Activated T-helper 1 cell treated with Interleukin-2 at 50 U/mL for 16 hours (primary cell): ENCODE measurements around the gene DNAH3.

Experiments
- DNase-seq: peaks from one replicate; pipeline ENCODE4 v3.0.0-alpha.2; 2020; ENCODE audit warnings: low read depth

Gene DNAH3

DNA sequence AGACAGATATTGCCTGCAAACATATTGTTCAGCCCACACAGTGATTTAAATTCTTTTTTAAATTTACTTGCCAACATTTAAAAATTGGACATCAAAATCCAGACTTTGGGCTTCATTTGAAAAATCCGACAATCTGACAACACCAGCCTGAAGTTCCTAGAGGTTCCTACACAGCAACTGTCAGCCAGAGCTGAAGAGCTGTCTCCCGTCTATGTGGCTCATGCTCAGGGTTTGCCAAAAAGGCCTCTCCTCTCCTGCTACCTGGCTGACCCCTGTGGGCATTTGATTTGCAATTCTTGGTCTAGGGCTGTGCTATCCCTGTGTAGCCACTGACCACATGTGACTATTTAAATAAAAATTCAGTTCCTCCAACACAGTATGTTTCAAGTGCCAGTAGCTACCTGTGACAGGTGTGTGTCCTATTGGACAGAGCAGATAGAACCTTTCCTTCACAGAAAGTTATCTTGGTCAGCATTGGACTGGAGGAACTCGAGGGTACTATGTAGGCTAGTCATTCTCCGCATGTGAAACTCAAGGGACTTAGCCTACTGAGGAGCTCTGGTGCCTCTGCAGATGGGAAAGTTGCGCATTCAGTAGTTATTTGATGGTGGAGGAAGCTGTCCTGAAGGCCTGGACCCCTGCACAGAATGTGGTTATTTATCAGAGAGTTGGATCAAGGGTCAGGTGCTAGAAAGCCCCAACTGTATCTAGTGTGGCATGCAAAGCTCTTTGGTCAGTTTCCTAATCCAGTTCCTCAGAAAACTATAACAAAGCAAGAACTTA is 247.3 kb downstream of the DNAH3 start:
- DNase-seq: no peak

DNA sequence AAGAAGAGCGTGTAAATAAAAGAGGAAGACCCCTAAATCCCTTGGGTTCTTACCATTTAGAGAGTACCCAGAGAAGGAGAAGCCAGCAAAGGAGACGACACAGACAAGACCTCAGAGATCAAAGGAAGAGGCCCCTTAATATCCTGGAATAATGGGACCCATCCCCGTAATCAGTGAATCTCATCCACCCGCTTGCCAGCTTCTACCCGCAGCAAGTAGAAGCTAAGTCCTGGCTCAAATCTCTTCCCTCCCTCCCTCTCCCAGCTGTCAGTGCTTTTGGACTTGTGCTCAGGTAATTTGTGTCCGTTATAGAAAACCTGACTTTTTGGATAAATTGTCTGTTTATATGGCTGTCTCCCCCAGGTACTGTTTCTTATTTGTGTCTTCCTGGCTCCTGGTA is 248.2 kb downstream of the DNAH3 start:
- no peak for DNase-seq

DNA sequence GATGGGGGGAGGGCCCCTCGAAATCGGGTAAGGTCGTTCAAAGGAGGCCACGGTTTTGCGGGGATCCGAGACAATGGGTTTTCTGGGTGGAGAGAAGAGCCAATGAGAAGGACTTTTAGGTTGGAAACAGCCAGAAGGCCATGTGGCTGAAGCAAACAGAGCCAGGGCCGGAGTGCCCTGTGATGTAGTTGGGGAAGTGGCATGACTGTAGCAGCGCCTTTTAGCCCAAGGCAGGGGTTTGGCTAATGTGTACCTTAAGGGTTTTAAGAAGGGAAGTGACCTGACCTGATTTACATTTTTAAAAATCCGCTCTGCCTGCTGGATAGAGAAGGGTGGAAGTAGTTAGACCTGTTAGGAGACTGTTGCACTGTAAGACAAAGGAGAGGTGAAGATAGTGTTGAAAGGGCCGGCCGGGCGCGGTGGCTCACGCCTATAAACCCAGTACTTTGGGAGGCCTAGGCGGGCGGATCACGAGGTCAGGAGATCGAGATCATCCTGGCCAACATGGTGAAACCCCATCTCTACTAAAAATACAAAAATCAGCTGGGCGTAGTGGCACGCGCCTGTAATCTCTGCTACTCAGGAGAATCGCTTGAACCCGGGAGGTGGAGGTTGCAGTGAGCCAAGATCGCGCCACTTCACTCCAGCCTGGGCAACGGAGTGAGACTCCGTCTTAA is 249.1 kb downstream of the DNAH3 start:
- no peak for DNase-seq

DNA sequence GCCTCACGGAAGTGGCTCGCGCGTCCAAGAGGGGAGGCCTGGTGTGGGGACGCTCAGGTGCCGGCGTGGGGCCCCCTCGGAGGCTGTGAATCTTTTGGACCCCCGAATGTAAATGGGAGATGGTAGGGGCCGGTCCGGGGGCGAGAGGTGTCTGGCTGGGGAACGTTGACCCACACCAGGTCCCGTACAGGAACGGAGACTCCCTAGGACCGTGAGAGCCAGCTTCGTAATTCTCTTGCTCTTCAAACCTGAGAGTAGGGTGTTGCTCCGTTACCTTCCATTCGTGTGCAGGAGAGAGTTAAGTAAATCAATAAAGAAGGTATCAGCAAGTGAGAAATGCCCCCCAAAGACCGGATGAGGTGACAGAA is 249.6 kb downstream of the DNAH3 start:
- DNase-seq: no peak

DNA sequence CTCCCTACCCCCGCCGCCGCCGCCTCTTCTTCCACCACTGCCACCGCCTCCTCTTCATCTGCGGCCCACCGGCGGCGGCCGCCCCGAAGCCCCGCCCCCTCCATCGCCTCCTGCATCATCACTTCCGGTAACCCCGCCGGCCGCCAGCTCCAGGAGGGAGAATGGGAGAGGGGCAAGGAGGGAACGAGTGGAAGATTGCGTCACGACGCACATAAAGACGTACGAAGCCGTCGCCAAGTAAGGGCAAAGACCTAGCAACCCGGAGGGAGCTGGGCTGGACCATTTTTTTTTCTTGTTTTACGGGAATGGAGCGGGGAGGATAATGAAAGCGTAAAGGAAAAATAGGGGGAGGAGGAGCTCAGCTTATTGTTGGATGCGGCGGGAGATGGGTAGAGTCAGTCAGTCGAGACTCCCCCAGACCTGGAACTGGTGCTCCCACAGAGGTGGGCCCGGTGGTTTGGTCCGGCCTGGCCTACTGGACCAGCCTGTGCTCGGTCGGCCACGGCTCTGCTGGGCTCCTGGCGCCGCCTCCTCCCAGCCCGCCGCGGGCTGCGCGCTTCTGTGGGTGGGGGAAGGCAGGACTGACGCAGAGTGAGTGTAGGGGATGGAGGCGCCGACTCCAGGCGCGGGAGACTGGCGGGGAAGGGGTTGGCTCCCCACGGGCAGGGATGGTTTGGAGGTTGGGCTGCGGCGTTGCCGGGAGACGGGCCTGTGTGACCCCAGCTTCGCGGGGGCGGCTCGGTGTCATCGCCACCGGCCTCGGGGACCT is 250.2 kb downstream of the DNAH3 start, which contains the start of the genes DCUN1D3 and LYRM1:
Gene DCUN1D3 (minus strand): TSS at position 60 of the 769 bp plus-strand sequence. CDS start 37,820 bp downstream, outside the sequence.
Gene LYRM1 (plus strand): TSS at position 473 of the 769 bp plus-strand sequence. CDS start 14,785 bp downstream, outside the sequence.
- peak; percentile 71 for DNase-seq

DNA sequence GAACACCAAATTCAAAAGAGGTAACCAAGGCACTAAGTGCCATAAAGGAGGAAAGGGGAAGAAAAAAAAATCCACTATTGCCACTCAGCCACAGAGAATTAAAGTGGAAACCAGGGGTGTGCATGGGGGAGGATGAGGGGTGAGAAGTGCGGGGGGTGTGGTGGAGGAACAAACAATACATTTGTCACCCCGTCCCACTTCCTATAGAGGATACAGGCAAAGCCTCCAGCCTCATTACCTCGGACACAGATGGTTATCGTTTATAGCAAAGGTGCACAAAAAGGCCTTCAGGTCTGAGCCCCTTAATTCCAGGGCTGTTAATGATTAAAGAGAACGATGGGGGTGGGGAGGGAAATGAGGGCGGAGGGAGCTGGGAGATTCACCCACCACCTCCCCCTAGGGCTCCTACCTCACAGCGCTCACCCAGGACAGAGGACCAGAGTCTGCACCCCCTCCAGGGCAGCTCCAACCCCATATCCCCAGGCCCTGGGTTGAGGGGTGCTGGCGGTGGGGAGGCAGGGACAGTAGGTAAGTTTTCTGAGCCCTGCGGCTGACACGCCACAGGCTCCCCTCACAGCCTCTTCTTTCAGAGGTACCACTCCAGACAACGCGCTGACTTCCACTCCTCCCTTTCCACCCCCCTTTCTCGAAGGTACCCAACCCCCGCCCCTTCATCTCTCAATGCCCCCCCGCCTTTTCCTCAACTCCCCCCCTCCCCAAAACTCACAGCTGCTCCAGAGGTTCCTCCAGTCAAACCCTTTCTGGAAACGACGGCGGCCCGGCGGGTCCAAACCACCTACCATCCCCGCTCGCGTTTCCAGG is 251.0 kb downstream of the DNAH3 start:
- no peak for DNase-seq

DNA sequence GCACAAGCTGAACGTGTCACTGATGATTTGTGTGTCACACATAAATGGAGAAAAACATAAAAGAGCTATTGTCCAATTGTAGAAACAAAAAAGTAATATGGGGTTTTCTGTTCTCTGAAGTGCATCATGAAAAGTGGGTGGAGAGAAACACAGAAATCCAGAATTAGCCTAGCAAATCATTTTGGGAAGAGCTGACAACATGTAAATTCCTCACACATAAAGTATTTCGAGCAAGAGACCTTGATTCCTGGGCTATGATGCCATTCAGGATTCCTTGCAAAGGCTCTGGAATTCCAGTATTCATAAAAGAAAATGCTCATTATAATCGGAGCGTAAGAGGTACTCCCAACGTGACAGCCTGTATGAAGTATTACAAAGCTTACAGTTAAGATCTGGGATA is 251.6 kb downstream of the DNAH3 start:
- no peak for DNase-seq

DNA sequence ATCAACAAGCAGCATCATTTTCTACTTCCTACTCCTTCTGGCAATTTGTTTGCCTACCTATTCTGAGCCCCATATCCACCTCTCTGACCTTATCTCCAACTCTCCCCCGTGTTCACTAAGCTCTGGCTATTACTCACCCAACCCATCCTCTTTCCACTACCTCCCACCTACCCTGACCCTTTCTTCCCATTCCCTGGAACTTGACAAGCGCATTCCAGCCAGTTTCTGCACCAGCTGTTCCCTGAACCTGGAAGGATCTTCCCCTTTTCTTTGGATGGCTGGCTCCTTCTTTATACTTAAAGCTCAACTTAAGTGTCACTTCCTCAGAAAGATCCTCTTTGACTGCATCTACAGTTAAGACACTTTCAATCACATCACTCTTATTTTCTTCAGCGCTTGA is 252.7 kb downstream of the DNAH3 start:
- no peak for DNase-seq

DNA sequence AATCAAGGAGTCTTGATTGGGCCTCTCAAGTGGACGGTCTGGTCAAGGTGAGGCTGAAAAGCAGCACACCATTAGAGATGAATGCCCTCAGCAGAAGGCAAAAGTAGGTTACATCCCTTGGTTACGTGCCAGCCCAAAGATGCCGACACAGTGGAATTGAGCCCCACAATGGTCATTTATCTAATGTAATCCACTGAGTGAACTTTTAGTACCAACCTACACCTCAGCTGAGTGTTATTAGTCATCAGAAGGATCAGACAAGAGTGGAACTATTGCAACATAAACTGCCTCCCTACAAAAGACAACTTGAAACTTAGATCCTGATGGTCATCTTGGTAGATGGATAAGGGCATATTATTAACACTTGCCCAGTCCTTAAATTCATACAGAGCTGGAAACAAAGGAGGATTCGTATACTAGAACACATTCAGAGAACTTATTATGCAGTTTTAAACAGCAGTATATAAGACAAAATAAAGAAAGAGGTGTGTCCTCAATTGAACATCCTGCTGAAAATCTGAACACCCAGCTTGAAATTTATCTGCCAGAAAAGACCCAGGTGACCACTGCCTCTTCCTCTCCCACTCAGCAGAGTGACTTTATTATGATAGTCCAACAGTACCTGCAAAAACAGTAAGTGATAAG is 253.3 kb downstream of the DNAH3 start:
- DNase-seq: no peak

DNA sequence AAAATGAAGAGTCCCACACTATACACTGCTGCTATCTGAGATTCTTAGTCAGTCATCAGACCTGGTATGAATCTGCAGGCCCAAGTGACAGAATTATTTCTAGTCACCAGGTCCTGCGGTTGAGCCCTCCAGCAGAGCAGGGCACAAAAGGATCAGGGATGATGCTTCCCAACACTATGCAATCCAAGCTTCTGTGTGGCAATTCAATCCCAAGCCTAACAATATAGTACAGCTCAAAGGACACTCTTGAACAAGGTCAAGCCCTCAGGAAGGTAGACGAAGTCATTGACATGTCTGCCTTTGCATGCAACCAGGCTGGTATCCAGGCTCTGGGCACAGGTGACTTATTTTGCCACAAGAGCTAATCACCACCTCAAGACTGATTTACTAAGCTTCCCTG is 256.3 kb downstream of the DNAH3 start:
- DNase-seq: no peak

DNA sequence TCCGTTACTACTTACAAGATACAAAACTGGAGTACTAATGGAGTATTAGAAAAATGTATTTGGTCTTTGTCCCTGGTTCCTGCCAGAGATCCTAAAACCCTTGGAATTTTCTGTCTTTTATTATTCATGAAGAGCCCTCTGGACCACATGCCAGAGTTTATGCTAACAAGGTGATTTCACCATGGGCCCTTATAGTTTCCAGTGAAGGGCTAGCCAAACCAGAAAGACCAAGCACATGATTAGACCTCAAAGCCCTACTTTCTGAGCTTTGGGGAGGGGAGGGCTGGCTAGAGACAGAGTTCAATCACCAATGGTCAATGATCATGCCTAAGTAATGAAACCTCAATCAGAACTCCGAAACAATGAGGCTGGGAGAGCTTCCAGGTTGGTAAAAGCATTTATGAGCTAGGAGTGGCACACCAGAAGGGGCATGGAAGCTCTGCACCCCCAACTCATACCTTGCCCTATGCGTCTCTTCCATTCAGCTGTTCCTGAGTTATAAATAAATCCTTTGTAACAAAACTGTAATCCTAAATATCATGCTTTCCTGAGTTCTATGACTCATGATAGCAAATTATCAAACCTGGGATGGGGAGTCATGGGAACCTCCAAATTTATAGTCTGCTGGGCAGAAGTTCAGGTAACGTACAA is 260.9 kb downstream of the DNAH3 start:
- DNase-seq: no peak

DNA sequence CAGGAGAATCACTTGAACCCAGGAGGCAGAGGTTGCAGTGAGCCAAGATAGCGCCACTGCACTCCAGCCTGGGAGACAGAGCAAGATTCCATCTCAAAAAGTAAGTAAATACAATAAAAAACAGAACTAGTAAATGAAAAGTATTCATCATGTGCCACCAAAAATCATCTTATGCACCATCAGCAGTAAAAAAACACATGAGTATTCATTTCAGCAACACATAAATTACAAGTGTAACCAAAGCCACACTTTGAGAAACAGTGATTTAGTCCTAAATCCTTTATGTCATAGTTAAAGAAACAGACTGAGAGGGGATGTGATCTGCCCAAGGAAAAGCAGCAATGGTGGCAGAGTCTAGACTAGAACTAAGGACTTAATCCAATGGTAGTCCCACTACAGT is 263.4 kb downstream of the DNAH3 start:
- DNase-seq: no peak

DNA sequence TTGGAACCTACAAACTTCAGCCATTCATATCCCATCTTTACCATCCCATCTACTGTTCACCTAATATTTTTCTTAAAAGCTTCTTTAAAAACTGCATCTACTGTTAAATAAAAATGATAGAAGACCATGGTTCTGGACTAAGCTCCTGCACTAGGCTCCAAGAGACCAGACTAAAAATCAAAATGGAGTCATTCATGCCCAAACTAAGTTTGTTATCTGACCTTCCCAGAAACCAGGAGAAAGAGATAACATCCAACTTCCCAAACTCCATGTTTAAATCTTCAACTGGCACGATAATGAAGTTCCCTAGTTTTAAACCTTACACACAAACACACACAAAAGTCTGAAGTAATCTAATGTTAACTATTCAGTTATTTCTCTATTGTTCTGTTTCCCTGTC is 264.3 kb downstream of the DNAH3 start:
- no peak for DNase-seq

DNA sequence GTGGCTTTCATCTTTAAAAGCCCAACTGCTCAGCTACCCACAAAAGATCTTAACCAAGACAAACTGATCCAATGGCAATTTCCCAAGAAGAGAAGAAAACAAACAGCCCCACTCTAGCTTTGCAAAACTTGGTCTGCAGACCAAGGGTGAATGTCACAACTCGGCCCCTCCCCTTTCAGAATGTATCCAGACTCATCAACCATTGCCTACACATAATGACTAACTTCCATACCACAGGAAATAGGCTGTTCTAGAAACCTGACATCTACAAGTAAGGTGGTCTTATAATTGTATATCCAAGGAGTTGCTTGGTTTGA is 266.4 kb downstream of the DNAH3 start:
- no peak for DNase-seq

DNA sequence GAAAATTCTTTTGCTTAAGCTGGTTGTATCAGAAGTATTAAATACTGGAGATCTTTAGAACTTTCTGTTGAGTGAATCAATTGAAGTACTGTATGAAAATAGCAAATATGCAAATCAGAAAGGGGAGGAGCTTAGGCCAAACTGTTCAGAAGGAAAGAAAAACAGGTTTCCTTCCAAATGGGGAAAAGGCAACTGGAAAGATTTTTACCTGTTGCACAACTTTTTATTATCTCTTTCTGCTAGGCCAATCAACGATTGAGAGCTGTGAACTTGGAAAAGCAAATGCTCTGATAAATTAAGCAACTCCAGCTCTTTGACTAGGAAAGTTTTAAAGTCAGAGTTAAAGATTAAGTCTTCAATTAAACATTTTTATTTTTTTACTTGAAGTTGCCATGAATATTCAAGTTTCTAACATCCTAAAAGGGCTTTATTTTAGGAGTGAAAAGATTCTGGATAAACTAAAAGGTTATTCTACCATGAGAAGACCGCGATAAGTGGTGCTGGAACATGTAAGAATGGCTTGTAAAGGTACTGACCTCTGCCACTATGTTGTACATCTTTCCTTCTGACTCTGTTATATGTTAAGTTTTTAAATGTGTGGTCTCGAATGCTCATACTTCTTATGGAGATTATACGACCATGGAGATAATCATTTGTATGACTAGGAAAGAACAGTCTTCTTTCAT is 266.9 kb downstream of the DNAH3 start:
- no peak for DNase-seq
